Body of pancreas (tissue), 4 donors: ENCODE results near the gene SLC12A2.

ENCODE experiments used
- POLR2A ChIP-seq, 3 donors: fragments of 450-650 bp; IDR thresholded peaks; one replicate each; pipeline ENCODE4 v1.6.1; 2016; ENCODE audit warnings: antibody characterized with exemption in 3 of 3, mild to moderate bottlenecking in 2 of 3
- TF ChIP-seq, protein P1 (sequence below), 7 experiments: fragments of 450-650 bp in 4 of 7; fragments of 200-600 bp in 3 of 7; sonication (generic) in 3 of 7; IDR thresholded peaks; one replicate each; pipeline ENCODE4 v1.5.1; 2016 to 2019; ENCODE audit warnings: antibody characterized with exemption in 7 of 7

DNA sequence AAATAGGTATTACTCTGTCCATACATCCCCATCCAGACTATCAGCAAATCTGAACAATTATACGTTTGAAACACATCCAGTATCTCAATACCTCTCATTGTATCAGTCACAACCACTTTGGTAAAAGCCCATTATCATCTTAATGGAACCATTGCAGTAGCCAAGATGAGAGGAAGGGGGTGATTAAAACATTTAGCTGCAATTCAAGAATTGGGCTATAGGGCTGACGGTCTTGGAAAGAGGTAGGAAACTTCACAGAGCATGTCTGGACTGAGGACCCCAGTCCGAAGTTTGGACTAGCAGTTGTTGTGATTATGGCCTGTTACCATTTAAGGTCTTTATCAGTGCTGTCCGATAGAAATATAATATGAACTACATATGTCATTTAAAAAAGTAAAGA, 8.6 kb downstream of the SLC12A2 start:
- TF ChIP-seq POLR2A (IDR thresholded peaks at IDR 0.05): no peak
- TF ChIP-seq, protein P1, sequence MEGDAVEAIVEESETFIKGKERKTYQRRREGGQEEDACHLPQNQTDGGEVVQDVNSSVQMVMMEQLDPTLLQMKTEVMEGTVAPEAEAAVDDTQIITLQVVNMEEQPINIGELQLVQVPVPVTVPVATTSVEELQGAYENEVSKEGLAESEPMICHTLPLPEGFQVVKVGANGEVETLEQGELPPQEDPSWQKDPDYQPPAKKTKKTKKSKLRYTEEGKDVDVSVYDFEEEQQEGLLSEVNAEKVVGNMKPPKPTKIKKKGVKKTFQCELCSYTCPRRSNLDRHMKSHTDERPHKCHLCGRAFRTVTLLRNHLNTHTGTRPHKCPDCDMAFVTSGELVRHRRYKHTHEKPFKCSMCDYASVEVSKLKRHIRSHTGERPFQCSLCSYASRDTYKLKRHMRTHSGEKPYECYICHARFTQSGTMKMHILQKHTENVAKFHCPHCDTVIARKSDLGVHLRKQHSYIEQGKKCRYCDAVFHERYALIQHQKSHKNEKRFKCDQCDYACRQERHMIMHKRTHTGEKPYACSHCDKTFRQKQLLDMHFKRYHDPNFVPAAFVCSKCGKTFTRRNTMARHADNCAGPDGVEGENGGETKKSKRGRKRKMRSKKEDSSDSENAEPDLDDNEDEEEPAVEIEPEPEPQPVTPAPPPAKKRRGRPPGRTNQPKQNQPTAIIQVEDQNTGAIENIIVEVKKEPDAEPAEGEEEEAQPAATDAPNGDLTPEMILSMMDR (IDR thresholded peaks at IDR 0.05): no peak
